ENCODE results near the gene RNASEH2C.
A peak's percentile ranks its signal among the peaks of the same experiment; 100 is the strongest.
"Not testable (repeated sequence)": the region's sequence is repeated elsewhere in the genome, so short reads cannot be mapped to it uniquely, and the experiment has no call there.

Gene RNASEH2C

DNA sequence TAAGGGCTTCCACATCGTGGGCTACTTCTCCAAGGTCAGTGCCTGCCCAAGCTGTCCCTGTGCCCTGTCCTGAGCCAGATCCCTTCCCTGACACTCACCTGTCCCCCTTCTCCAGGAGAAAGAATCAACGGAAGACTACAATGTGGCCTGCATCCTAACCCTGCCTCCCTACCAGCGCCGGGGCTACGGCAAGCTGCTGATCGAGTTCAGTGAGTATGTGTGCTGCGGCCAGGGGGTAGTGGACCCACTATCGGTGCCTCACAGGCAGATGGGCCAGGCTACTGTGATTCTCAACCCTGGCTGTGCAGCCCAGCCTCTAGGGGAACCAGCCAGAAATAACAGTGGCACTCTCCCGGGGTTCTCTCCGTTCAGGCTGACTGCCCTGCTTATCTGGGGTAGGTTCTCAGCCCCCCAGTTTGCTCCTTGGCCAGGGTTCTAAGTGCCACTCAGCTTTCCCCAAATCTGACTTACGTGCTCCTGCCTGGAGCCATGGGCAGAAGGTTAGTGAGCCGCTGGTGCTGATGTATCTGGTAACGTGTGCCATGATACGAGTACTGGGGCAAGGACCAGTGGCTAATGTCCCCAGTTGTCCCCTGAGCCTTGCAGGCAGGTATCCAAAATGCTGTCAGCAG lies 3.7 kb downstream of the RNASEH2C start:
- DNase-seq, result no peak

DNA sequence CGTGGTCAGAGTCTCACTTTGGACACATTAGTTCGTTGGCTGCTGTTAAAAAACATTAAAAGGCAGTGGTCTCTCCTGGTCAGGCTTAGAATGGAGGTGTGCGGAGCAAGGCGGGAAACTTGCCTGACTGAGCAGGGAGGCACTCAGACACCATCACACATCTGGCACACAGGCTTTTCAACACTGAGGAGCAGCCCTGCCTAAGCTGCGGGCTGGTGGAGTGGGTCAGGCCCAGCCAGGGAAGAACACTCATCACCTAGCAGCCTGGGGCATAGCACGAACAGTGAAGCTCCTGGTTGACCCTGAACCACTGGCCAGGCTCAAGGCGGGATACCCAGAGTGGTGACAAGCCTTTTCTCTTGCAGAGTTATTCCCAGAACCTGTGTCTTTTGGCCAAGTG lies 4.3 kb downstream of the RNASEH2C start:
- DNase-seq, result no peak

- no peak for DNase-seq
Measured at GRCh38 chr11:65714433-65714832, 6.2 kb downstream of the RNASEH2C start.

- DNase-seq, result no peak
Measured at GRCh38 chr11:65713212-65713969, 7.2 kb downstream of the RNASEH2C start.

DNA sequence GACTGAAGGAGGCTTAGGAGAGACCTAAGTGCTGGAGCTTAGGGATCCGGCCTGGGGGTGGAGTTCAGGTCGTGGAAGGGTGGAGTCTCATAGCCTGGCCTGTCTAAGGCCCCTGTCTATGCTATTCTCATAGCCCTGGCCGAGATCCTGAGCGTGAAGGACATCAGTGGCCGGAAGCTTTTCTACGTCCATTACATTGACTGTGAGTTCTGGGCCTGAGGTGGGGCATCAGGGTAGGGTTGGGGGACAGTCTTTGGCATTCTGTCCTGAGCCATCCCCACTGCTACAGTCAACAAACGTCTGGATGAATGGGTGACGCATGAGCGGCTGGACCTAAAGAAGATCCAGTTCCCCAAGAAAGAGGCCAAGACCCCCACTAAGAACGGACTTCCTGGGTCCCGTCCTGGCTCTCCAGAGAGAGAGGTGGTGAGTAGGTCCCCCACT lies 7.9 kb downstream of the RNASEH2C start:
- no peak for DNase-seq

DNA sequence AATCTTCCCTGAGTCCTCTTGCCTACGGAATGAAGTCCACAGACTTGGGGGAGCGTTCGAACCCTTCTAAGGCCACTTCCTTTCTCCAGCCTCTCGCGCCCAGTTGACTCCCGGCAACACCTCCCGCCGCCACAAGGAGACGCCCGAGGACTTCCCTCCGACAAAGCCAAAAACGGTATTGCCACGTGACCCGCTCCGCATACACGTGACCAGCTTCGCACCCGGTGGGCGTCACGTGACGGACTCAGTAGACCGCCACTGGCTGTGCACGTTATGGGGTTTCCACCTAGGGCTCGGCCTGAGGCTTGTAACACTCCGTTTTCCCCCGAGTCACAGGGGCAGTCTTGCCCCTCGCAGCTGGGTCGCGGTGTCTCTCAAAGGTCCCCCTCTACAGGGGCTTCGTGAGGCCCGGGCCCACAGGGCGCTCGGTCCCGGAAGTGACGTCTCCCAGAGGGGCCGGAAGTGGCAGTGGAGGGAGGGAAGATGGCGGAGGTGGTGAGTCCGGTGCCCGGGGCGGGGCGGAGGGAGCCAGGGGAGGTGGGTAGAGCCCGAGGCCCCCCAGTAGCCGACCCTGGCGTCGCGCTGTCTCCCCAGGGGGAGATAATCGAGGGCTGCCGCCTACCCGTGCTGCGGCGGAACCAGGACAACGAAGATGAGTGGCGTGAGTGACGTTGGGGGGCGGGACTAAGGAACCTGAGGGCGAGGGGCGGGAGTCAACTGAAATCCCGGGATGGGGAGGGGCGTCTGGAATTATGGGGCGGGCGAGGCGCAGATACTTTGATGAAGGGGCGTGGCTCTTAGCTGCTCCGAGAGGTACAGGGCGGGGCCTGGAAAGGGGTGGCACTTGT lies 8.6 kb downstream of the RNASEH2C start, which contains the start of gene KAT5:
KAT5 (plus strand) TSS at position 468 of the 848 bp plus-strand sequence; CDS start at position 484, 16 bp downstream.
- DNase-seq, result peak; percentile 99

DNA sequence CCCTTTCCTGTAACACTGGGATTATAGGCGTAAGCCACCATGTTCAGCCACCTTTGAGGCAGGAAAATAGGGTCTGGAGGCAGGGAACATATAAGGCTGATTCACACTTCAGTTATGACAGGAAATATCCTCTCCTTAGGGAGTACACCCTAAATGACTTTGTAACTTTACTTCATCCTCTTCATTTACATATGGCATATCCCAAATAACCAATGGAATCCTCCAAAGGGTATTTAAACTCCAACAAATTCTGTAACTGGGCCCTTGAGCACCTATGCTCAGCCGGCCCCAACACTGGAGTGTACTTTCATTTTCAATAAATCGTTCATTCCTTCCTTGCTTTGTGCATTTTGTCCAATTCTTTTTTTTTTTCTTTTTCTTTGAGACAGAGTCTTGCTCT lies 10.2 kb downstream of the RNASEH2C start:
- peak; percentile 36 for DNase-seq

DNA sequence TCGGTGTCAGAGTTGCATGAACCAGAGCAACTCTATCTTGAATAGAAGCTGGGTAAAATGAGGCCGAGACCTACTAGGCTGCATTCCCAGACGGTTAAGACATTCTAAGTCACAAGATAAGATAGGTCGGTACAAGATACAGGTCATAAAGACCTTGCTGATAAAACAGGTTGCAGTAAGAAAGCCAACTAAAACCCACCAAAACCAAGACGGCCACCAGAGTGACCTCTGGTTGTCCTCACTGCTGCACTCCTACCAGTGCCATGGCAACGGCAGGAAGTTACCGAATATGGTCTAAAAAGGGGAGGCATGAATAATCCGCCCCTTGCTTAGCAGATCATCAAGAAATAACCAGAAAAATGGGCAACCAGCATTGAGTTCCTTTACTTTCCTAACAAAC lies 10.9 kb downstream of the RNASEH2C start:
- DNase-seq, result no peak

- DNase-seq, result no peak
Measured at GRCh38 chr11:65708451-65708850, 12.1 kb downstream of the RNASEH2C start.

DNA sequence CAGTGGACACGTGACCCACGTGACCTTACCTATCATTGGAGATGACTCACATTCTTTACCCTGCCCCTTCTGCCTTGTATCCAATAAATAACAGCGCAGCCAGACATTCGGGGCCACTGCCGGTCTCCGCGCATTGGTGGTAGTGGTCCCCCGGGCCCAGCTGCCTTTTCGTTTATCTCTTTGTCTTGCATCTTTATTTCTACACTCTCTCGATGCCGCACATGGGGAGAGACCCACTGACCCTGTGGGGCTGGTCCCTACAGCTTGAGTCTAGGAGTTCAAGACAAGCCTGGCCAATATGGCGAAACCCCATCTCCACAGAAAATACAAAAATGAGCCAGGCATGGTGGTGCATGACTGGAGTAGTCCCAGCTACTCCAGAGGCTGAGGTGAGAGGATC lies 13.6 kb downstream of the RNASEH2C start:
- DNase-seq, result not testable (repeated sequence)

- peak; percentile 37 for DNase-seq
Measured at GRCh38 chr11:65706303-65706763, 14.3 kb downstream of the RNASEH2C start.

DNA sequence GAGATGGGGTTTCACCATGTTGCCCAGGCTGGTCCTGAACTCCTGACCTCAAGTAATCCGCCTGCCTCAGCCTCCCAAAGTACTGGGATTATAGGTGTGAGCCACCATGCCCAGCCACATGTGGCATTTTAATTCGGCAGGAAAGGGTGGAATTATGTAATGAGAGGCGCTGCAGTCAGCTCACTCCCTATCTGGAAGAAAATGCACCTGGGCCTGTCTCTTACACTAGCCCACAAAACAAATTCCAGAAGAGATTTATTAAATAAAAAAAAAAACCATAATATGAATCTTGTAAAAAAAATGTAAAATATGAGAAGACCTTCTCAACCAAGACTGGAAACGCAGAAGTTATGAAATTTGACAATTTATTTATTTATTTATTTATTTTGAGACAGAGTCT lies 16.8 kb downstream of the RNASEH2C start:
- DNase-seq, result no peak

GRCh38 chr11:65701686-65702085 lies 18.9 kb downstream of the RNASEH2C start:
- DNase-seq, result no peak

DNA sequence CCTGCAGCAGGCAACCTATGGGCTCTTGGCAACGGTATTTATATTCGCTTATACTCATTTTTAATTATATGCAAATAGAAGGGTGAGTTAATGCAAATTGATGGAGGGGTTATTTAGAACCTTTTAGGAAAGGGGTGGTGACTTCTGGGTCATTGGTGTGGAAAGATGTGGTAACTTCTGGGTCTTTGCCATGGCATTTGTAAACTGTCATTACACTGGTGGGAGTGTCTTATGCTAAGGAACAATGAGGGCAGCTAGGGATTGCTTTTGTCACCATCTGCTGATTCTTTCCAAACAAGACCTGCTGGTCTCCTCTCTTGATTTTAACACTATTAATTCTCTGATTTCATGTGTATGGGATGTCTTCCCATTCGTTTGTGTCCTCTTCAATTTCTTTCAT lies 20.2 kb downstream of the RNASEH2C start:
- no peak for DNase-seq

GRCh38 chr11:65699306-65699705 lies 21.3 kb downstream of the RNASEH2C start:
- no peak for DNase-seq

- no peak for DNase-seq
Measured at GRCh38 chr11:65698205-65698604, 22.4 kb downstream of the RNASEH2C start.

DNA sequence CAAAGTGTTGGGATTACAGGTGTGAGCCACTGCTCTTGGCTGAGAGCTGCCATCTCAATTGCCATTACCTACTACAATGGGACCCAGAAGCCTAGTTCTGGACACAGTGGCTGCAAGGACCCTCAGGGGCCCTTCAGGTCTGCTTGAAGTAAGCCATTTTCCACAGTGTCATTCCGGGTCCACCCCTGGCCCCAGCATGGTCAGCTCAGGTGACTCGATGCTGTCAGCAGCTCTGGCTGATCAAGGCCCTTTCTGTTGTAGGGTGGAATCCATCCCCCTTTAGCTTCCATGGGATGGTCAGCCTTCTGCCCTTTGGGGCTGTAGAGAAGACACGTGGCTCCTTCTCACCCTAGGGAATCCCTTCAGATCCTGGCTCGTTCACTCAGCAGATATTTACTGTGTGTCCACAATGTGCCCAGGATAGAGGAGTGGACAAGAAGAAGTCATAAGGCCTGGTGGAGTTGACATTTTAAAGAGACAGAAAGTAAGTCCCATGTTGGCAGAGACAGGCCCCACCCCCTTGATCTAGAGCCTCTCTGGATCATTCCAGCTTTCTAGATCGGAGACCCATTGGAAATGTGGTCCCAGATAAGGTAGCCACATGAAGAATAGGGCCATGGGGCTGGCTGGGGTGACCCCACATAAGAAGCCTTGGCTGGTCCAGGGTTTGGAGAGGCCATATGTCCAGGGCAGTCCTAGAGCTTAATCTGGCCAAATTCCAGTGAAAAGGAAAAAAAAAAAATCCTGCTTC lies 23.6 kb downstream of the RNASEH2C start:
- no peak for DNase-seq

- no peak for DNase-seq
Measured at GRCh38 chr11:65695459-65696241, 24.9 kb downstream of the RNASEH2C start.

GRCh38 chr11:65692367-65692766 lies 28.2 kb downstream of the RNASEH2C start:
- DNase-seq, result no peak

GRCh38 chr11:65691847-65692246 lies 28.8 kb downstream of the RNASEH2C start:
- not testable (repeated sequence) for DNase-seq

DNA sequence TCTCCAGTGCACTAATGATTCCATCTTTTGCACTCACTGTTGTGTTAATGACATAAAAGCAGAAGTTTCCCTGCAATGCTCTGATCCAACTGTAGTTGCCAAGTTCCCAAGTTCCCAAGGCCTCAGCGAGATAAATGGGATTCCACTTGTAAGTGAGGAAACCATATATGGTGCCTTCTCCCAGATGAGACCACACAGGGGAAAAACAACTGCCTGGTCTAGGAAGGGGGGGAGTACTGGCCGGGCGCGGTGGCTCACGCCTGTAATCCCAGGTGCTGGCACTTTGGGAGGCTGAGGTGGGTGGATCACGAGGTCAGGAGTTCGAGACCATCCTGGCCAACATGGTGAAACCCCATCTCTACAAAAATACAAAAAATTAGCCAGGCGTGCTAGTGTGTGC lies 34.6 kb downstream of the RNASEH2C start:
- no peak for DNase-seq

- DNase-seq, result not testable (repeated sequence)
Measured at GRCh38 chr11:65683480-65683879, 37.1 kb downstream of the RNASEH2C start.
